Epithelial cell of proximal tubule (primary cell): ENCODE results near the gene ATR. TPM values are rescaled to one million over a fixed set of nuclear protein-coding genes. Genes with fewer than 3 reads are reported as not detected.
"Not testable (repeated sequence)": the region's sequence is repeated elsewhere in the genome, so short reads cannot be mapped to it uniquely, and the experiment has no call there.

Experiments
- DNase-seq: peaks from one replicate; pipeline ENCODE4 v3.0.0-alpha.2; 2011; ENCODE audit warnings: low read depth
- H3K4me3 ChIP-seq: 2 replicates; pipeline ENCODE4 v1.5.1; 2011; ENCODE audit warnings: low read depth, mild to moderate bottlenecking, low read length
- CTCF ChIP-seq: conservative IDR thresholded peaks from 2 replicates; pipeline ENCODE4 v1.5.1; 2012; ENCODE audit warnings: low read depth, mild to moderate bottlenecking, low read length
- total RNA-seq: library from RNA; depleted of rRNA; stranded (reverse); fragments of >200 nt; gene quantifications from 2 replicates; pipeline ENCODE4 v1.2.3, GENCODE V29; 2015

Gene ATR
- total RNA-seq, 1 donor from 2014 or later = 20.4 TPM

GRCh38 chr3:142576792-142577191, 1.7 kb downstream of the ATR start:
- H3K4me3 ChIP-seq = no peak overlapping the region
- no peak for TF ChIP-seq CTCF
- DNase-seq = no peak

- H3K4me3 ChIP-seq = no peak overlapping the region
- TF ChIP-seq CTCF = no peak
- DNase-seq = no peak
These were observed 3.9 kb downstream of the ATR start for GRCh38 chr3:142574665-142575064.

- DNase-seq, H3K4me3 ChIP-seq: not testable (repeated sequence)
These were observed 4.3 kb downstream of the ATR start for GRCh38 chr3:142574223-142574622.

- DNase-seq, H3K4me3 ChIP-seq: not testable (repeated sequence)
These were observed 9.1 kb downstream of the ATR start for GRCh38 chr3:142569422-142569821.

- DNase-seq = no peak
- no peak overlapping the region for H3K4me3 ChIP-seq
- no peak for TF ChIP-seq CTCF
These were observed 10.0 kb downstream of the ATR start for GRCh38 chr3:142568393-142569017.

GRCh38 chr3:142566096-142566495, 12.4 kb downstream of the ATR start:
- TF ChIP-seq CTCF = no peak
- H3K4me3 ChIP-seq = no peak overlapping the region
- DNase-seq = no peak

GRCh38 chr3:142563496-142563997, 15.0 kb downstream of the ATR start:
- H3K4me3 ChIP-seq = no peak overlapping the region
- TF ChIP-seq CTCF = no peak
- DNase-seq = no peak

- TF ChIP-seq CTCF = no peak
- no peak overlapping the region for H3K4me3 ChIP-seq
- DNase-seq = no peak
These were observed 18.4 kb downstream of the ATR start for GRCh38 chr3:142560118-142560517.
